Neural progenitor cell (in vitro differentiated cells): ENCODE results near the gene CELSR3. TPM values are rescaled to one million over a fixed set of nuclear protein-coding genes. Genes with fewer than 3 reads are reported as not detected.

Experiments
- DNase-seq: peaks from one replicate; pipeline ENCODE4 v3.0.0-alpha.2; 2016; ENCODE audit warnings: low spot score
- H2AFZ ChIP-seq: fragments of 200-600 bp; sonication (generic); replicated peaks from 2 replicates; pipeline ENCODE4 v1.6.1; 2016; ENCODE audit warnings: antibody characterized with exemption
- H3F3A ChIP-seq: fragments of 200-600 bp; sonication (generic); 2 replicates; pipeline ENCODE4 v1.6.1; 2016; ENCODE audit warnings: antibody characterized with exemption, low read depth
- H3K27ac ChIP-seq: fragments of 200-600 bp; sonication (generic); 2 replicates; pipeline ENCODE4 v1.5.1; 2016; ENCODE audit warnings: mild to moderate bottlenecking
- H3K27me3 ChIP-seq: fragments of 200-600 bp; sonication (generic); 2 replicates; pipeline ENCODE4 v1.6.1; 2016; ENCODE audit warnings: mild to moderate bottlenecking, moderate library complexity
- H3K36me3 ChIP-seq: fragments of 200-600 bp; sonication (generic); 2 replicates; pipeline ENCODE4 v1.5.1; 2016
- H3K4me1 ChIP-seq: fragments of 200-600 bp; sonication (generic); 2 replicates; pipeline ENCODE4 v1.6.1; 2016; ENCODE audit warnings: mixed run types
- H3K4me2 ChIP-seq: fragments of 200-600 bp; sonication (generic); 2 replicates; pipeline ENCODE4 v1.6.1; 2016
- H3K4me3 ChIP-seq: fragments of 200-600 bp; sonication (generic); 2 replicates; pipeline ENCODE4 v1.5.1; 2016
- H3K79me2 ChIP-seq: fragments of 200-600 bp; sonication (generic); 2 replicates; pipeline ENCODE4 v1.6.1; 2016; ENCODE audit warnings: low read depth
- H3K9ac ChIP-seq: fragments of 200-600 bp; sonication (generic); 2 replicates; pipeline ENCODE4 v1.6.1; 2016
- H3K9me3 ChIP-seq: fragments of 200-600 bp; sonication (generic); 2 replicates; pipeline ENCODE4 v1.5.1; 2016; ENCODE audit warnings: low read depth
- H4K20me1 ChIP-seq: fragments of 200-600 bp; sonication (generic); 2 replicates; pipeline ENCODE4 v1.6.1; 2016; ENCODE audit warnings: low read depth
- H3K27ac Mint-ChIP-seq: 3 replicates; pipeline ENCODE4 v1.8.0; 2021; ENCODE audit warnings: mixed read lengths
- H3K27me3 Mint-ChIP-seq: 2 replicates; pipeline ENCODE4 v1.8.0; 2022; ENCODE audit warnings: low read depth, mild to moderate bottlenecking, inconsistent platforms, moderate library complexity, mixed read lengths; ENCODE audit not compliant: insufficient read depth
- H3K36me3 Mint-ChIP-seq: 3 replicates; pipeline ENCODE4 v1.8.0; 2021; ENCODE audit warnings: mixed read lengths
- H3K4me1 Mint-ChIP-seq: 3 replicates; pipeline ENCODE4 v1.8.0; 2021; ENCODE audit warnings: mixed read lengths
- H3K4me3 Mint-ChIP-seq: 3 replicates; pipeline ENCODE4 v1.8.0; 2021; ENCODE audit warnings: mild to moderate bottlenecking, moderate library complexity, mixed read lengths
- H3K9me3 Mint-ChIP-seq: 3 replicates; pipeline ENCODE4 v1.8.0; 2020; ENCODE audit warnings: mixed read lengths
- CTCF ChIP-seq: fragments of 200-600 bp; sonication (generic); IDR thresholded peaks from 2 replicates; pipeline ENCODE4 v1.5.1; 2017; ENCODE audit warnings: antibody characterized with exemption, mild to moderate bottlenecking
- EZH2 ChIP-seq: fragments of 200-600 bp; sonication (generic); IDR thresholded peaks from 2 replicates; pipeline ENCODE4 v1.6.1; 2017; ENCODE audit warnings: antibody characterized with exemption, mild to moderate bottlenecking, moderate library complexity
- EZH2phosphoT487 ChIP-seq: fragments of 200-600 bp; sonication (generic); IDR thresholded peaks from 2 replicates; pipeline ENCODE4 v1.6.1; 2017; ENCODE audit warnings: antibody characterized with exemption
- total RNA-seq: library from RNA; depleted of rRNA; stranded (reverse); fragments of >200 nt; gene quantifications from 2 replicates; pipeline ENCODE4 v1.2.3, GENCODE V29; 2015; ENCODE audit warnings: low replicate concordance

The CELSR3 gene, protein sequence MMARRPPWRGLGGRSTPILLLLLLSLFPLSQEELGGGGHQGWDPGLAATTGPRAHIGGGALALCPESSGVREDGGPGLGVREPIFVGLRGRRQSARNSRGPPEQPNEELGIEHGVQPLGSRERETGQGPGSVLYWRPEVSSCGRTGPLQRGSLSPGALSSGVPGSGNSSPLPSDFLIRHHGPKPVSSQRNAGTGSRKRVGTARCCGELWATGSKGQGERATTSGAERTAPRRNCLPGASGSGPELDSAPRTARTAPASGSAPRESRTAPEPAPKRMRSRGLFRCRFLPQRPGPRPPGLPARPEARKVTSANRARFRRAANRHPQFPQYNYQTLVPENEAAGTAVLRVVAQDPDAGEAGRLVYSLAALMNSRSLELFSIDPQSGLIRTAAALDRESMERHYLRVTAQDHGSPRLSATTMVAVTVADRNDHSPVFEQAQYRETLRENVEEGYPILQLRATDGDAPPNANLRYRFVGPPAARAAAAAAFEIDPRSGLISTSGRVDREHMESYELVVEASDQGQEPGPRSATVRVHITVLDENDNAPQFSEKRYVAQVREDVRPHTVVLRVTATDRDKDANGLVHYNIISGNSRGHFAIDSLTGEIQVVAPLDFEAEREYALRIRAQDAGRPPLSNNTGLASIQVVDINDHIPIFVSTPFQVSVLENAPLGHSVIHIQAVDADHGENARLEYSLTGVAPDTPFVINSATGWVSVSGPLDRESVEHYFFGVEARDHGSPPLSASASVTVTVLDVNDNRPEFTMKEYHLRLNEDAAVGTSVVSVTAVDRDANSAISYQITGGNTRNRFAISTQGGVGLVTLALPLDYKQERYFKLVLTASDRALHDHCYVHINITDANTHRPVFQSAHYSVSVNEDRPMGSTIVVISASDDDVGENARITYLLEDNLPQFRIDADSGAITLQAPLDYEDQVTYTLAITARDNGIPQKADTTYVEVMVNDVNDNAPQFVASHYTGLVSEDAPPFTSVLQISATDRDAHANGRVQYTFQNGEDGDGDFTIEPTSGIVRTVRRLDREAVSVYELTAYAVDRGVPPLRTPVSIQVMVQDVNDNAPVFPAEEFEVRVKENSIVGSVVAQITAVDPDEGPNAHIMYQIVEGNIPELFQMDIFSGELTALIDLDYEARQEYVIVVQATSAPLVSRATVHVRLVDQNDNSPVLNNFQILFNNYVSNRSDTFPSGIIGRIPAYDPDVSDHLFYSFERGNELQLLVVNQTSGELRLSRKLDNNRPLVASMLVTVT (N-terminal part only)
- total RNA-seq: 9.9 and 22.3 TPM in 2 replicates

GRCh38 chr3:48662753-48663488 lies at the start of gene CELSR3:
Gene CELSR3, minus strand, starts transcription at chr3:48662886. Its CDS starts 252 bp downstream, at chr3:48662634.
- no peaks in the 10 kb centered on the region for H3K9me3 ChIP-seq
- H3K79me2 ChIP-seq: peaks cover 13% of the 10 kb centered on the region
- TF ChIP-seq CTCF (no peak), EZH2phosphoT487 (no peak), EZH2 (no peak)
- H2AFZ ChIP-seq: peak within 1 kb of the TSS; percentile 64
- peak within 1 kb of the TSS; percentile 99 for H3K27ac ChIP-seq
- H3K27ac Mint-ChIP-seq: peak within 1 kb of the TSS; percentile 99
- peaks cover 7% of the 10 kb centered on the region for H3K27me3 Mint-ChIP-seq
- peak within 1 kb of the TSS; percentile 54 for H3K4me3 ChIP-seq
- peaks cover 43% of the 10 kb centered on the region for H4K20me1 ChIP-seq
- H3K36me3 Mint-ChIP-seq: peaks cover 21% of the 10 kb centered on the region
- DNase-seq: peak; percentile 96
- H3K9ac ChIP-seq: peak within 1 kb of the TSS; percentile 69
- peak within 1 kb of the TSS; percentile 97 for H3K4me3 Mint-ChIP-seq
- H3K36me3 ChIP-seq: no peaks in the 10 kb centered on the region
- H3F3A ChIP-seq: peaks cover 30% of the 10 kb centered on the region
- peaks cover 4% of the 10 kb centered on the region for H3K4me1 ChIP-seq
- H3K4me1 Mint-ChIP-seq: peaks cover 20% of the 10 kb centered on the region
- H3K9me3 Mint-ChIP-seq: peaks cover 3% of the 10 kb centered on the region
- peak within 1 kb of the TSS; percentile 95 for H3K4me2 ChIP-seq
- no peaks in the 10 kb centered on the region for H3K27me3 ChIP-seq

DNA sequence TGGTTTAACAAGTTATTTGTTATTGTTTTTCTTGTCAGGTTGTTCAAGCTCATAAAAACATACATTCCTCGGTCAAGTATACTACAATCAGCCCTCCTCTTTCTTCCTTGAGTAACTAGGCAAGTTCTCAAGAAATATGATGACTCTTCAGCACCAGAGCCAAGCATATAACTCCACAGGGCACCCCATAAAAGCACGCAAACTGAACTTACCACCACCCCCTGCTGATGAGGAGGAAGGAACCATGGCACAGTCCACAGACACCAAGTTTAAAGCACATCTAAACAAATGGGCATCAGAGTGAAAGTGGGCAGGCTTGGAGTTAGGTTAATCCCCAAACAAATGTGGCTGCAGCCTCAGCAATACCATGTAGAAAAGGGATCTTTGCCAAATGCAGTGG lies 49.0 kb upstream of the CELSR3 start:
- H3K27me3 ChIP-seq: no peaks in the 10 kb centered on the region
- Mint-ChIP-seq H3K4me3 (no peak overlapping the region), H3K36me3 (peaks cover 31% of the 10 kb centered on the region), H3K27ac (no peak overlapping the region), H3K4me1 (peaks cover 29% of the 10 kb centered on the region), H3K27me3 (no peaks in the 10 kb centered on the region), H3K9me3 (no peaks in the 10 kb centered on the region)
- no peak overlapping the region for H3K4me2 ChIP-seq
- peaks cover 94% of the 10 kb centered on the region for H4K20me1 ChIP-seq
- H3K79me2 ChIP-seq: peaks cover 100% of the 10 kb centered on the region
- H3K4me3 ChIP-seq: no peak overlapping the region
- no peak overlapping the region for H3K9ac ChIP-seq
- DNase-seq: no peak
- no peaks in the 10 kb centered on the region for H3K9me3 ChIP-seq
- peaks cover 27% of the 10 kb centered on the region for H3F3A ChIP-seq
- H3K4me1 ChIP-seq: peaks cover 17% of the 10 kb centered on the region
- H3K27ac ChIP-seq: no peak overlapping the region
- H2AFZ ChIP-seq: no peak overlapping the region
- peaks cover 10% of the 10 kb centered on the region for H3K36me3 ChIP-seq
- no peak for TF ChIP-seq CTCF
- no peak for TF ChIP-seq EZH2
- TF ChIP-seq EZH2phosphoT487: no peak

DNA sequence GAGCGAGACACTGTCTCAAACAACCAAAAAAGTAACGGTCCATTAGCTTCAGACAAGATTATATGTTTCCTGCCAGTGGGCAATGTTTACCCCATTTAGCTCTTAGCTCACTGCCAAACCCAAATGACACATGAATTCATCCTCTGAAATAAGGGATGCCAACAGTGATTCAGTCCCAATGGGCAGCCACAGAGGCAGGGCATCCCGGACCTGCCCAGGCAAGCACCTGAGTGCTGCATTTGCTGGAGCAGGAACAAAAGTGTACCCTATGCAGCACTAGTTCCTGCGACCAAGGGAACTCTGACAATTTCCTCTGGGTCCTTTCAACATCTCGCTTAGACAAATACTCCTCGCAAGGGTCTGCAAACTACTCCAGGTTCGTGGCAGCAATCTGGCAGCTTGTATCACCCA lies 46.4 kb upstream of the CELSR3 start:
- Histone ChIP-seq H2AFZ (no peak overlapping the region), H4K20me1 (peaks cover 100% of the 10 kb centered on the region), H3K4me2 (no peak overlapping the region), H3K4me1 (no peaks in the 10 kb centered on the region), H3K79me2 (peaks cover 100% of the 10 kb centered on the region), H3K27me3 (no peaks in the 10 kb centered on the region), H3K9me3 (no peaks in the 10 kb centered on the region), H3F3A (peaks cover 20% of the 10 kb centered on the region), H3K36me3 (peaks cover 7% of the 10 kb centered on the region), H3K9ac (no peak overlapping the region), H3K4me3 (no peak overlapping the region), H3K27ac (peak overlapping the region; percentile 35)
- H3K27me3 Mint-ChIP-seq: no peaks in the 10 kb centered on the region
- no peak for DNase-seq
- H3K27ac Mint-ChIP-seq: no peak overlapping the region
- TF ChIP-seq CTCF (no peak), EZH2 (no peak), EZH2phosphoT487 (no peak)
- H3K36me3 Mint-ChIP-seq: peaks cover 34% of the 10 kb centered on the region
- no peak overlapping the region for H3K4me3 Mint-ChIP-seq
- no peaks in the 10 kb centered on the region for H3K9me3 Mint-ChIP-seq
- peaks cover 11% of the 10 kb centered on the region for H3K4me1 Mint-ChIP-seq
